B cell (primary cell): ENCODE data around the gene UPK3B.
"Not testable (repeated sequence)": the region's sequence is repeated elsewhere in the genome, so short reads cannot be mapped to it uniquely, and the experiment has no call there.

Experiments used
- EZH2 ChIP-seq: IDR thresholded peaks from 2 replicates; pipeline ENCODE4 v1.6.1; 2012; ENCODE audit warnings: borderline replicate concordance, low read depth, mild to moderate bottlenecking, moderate library complexity, low read length; ENCODE audit not compliant: insufficient read depth, poor library complexity, severe bottlenecking
- TF ChIP-seq, protein P1 (sequence below): fragments of 200-600 bp; IDR thresholded peaks from one replicate; pipeline ENCODE4 v1.8.0; 2022; ENCODE audit warnings: antibody characterized with exemption, mild to moderate bottlenecking

DNA sequence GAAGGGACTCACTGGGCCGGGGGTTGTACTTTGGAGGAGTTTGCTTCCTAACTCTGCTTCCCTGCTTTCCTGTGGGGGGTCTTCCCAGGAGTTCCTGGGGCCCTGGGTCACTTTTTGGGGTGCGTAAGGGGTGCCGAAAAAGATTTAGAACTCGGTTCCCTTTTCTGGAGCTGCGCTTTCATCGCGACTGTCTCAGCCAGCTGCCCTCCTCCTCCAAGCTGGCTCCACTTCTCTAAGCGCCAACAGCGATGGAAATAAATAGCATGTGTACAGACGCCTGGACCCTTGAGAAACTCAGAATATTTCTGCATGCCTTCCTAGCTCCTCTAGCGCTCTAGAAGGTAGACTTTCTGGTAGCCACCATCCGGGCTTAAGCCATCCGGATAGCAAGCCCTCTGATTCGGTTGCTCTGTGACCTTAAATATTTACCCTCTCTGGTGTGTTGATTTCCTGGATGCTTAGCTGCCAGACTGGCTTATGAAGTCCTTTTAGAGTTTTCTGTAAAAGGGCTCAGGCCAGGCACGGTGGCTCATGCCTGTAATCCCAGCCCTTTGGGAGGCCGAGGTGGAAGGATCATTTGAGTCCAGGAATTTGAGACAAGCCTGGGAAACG, 48.0 kb upstream of the UPK3B start:
- TF ChIP-seq, protein P1, sequence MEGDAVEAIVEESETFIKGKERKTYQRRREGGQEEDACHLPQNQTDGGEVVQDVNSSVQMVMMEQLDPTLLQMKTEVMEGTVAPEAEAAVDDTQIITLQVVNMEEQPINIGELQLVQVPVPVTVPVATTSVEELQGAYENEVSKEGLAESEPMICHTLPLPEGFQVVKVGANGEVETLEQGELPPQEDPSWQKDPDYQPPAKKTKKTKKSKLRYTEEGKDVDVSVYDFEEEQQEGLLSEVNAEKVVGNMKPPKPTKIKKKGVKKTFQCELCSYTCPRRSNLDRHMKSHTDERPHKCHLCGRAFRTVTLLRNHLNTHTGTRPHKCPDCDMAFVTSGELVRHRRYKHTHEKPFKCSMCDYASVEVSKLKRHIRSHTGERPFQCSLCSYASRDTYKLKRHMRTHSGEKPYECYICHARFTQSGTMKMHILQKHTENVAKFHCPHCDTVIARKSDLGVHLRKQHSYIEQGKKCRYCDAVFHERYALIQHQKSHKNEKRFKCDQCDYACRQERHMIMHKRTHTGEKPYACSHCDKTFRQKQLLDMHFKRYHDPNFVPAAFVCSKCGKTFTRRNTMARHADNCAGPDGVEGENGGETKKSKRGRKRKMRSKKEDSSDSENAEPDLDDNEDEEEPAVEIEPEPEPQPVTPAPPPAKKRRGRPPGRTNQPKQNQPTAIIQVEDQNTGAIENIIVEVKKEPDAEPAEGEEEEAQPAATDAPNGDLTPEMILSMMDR: not testable (repeated sequence)
- not testable (repeated sequence) for TF ChIP-seq EZH2
